Tibial nerve (tissue), 4 donors: ENCODE measurements around the gene OBP2B. TPM values are rescaled to one million over a fixed set of nuclear protein-coding genes. Genes with fewer than 3 reads are reported as not detected.
"Not testable (repeated sequence)": the region's sequence is repeated elsewhere in the genome, so short reads cannot be mapped to it uniquely, and the experiment has no call there.

ENCODE experiments used
- DNase-seq, 2 donors: peaks; one replicate each; pipeline ENCODE4 v3.0.0-alpha.2; 2019; ENCODE audit warnings: low spot score in 2 of 2
- H3K27ac ChIP-seq, 4 donors: fragments of 200-600 bp; sonication (generic) in 3 of 4; one replicate each; pipeline ENCODE4 v1.5.1; 2017 to 2019; ENCODE audit warnings: mild to moderate bottlenecking in 1 of 4
- H3K27me3 ChIP-seq, 2 donors: fragments of 200-600 bp; sonication (generic) in 1 of 2; one replicate each; pipeline versions ENCODE4 v1.5.1 to v1.6.0; 2017 to 2019
- H3K36me3 ChIP-seq, 3 donors: fragments of 200-600 bp; sonication (generic); one replicate each; pipeline ENCODE4 v1.5.1; 2018 to 2019
- H3K4me1 ChIP-seq, 4 donors: fragments of 200-600 bp; sonication (generic) in 3 of 4; one replicate each; pipeline ENCODE4 v1.5.1; 2017 to 2019
- H3K4me3 ChIP-seq, 4 donors: fragments of 200-600 bp; sonication (generic) in 3 of 4; one replicate each; pipeline ENCODE4 v1.5.1; 2017 to 2019; ENCODE audit warnings: mild to moderate bottlenecking in 1 of 4, moderate library complexity in 1 of 4
- H3K9me3 ChIP-seq, 4 donors: fragments of 200-600 bp; sonication (generic) in 3 of 4; one replicate each; pipeline ENCODE4 v1.5.1; 2017 to 2019
- EP300 ChIP-seq, 2 donors: sonication (generic); formaldehyde crosslinking; IDR thresholded peaks; one replicate each; pipeline ENCODE4 v1.6.1; 2017; ENCODE audit warnings: antibody characterized with exemption in 2 of 2, mild to moderate bottlenecking in 1 of 2
- POLR2A ChIP-seq, 2 donors: fragments of 450-650 bp; IDR thresholded peaks; one replicate each; pipeline ENCODE4 v1.6.1; 2017; ENCODE audit warnings: antibody characterized with exemption in 2 of 2, mild to moderate bottlenecking in 2 of 2, moderate library complexity in 2 of 2
- WGBS, 2 donors: methylation state at CpG; one replicate each; pipeline ENCODE4 v1.1.5; 2018; 5-methylcytosine and 5-hydroxymethylcytosine counted together
- total RNA-seq, 4 donors: library from RNA; depleted of rRNA; stranded (reverse); fragments of >200 nt; gene quantifications; one replicate each; pipeline ENCODE4 v1.1.0, GENCODE V29; 2016
- TF ChIP-seq, protein P1 (sequence below), 5 experiments: fragments of 200-600 bp in 3 of 5; fragments of 450-650 bp in 2 of 5; sonication (generic) in 3 of 5; IDR thresholded peaks; one replicate each; pipeline ENCODE4 v1.5.1; 2016 to 2019; ENCODE audit warnings: antibody characterized with exemption in 5 of 5, mild to moderate bottlenecking in 3 of 5, moderate library complexity in 2 of 5

Gene OBP2B, protein sequence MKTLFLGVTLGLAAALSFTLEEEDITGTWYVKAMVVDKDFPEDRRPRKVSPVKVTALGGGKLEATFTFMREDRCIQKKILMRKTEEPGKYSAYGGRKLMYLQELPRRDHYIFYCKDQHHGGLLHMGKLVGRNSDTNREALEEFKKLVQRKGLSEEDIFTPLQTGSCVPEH
- not detected for total RNA-seq

DNA sequence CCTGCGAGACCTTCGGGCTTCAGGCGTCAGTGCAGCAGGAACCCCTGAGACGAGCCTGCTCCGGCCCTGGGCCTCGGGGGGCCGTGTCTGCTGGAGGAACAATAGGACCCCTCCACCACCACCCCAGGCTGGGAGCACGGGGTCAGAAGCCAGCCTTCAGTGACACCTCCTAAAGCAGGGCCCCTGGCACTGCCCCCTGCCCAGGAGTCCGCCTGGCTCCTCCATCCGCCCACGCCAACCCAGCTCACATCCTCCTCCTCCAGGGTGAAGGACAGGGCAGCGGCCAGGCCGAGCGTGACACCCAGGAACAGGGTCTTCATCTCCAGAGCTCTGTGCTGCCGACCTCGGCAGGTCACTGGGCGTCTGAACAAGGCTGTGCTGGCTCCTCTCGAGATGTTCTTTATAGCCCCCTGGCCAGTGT lies at the start of gene OBP2B:
Gene OBP2B (minus strand): TSS at position 371 of the 421 bp plus-strand sequence. CDS start 51 bp downstream, at position 320.
- H3K27me3 ChIP-seq, H3K27ac ChIP-seq, H3K9me3 ChIP-seq, H3K36me3 ChIP-seq, H3K4me1 ChIP-seq, H3K4me3 ChIP-seq, DNase-seq: not testable (repeated sequence)
- WGBS, 2 donors, result 80% methylated on average over 4 of the region's 18 CpGs; no CpG with 5 or more reads in 1 of the 2 donors

DNA sequence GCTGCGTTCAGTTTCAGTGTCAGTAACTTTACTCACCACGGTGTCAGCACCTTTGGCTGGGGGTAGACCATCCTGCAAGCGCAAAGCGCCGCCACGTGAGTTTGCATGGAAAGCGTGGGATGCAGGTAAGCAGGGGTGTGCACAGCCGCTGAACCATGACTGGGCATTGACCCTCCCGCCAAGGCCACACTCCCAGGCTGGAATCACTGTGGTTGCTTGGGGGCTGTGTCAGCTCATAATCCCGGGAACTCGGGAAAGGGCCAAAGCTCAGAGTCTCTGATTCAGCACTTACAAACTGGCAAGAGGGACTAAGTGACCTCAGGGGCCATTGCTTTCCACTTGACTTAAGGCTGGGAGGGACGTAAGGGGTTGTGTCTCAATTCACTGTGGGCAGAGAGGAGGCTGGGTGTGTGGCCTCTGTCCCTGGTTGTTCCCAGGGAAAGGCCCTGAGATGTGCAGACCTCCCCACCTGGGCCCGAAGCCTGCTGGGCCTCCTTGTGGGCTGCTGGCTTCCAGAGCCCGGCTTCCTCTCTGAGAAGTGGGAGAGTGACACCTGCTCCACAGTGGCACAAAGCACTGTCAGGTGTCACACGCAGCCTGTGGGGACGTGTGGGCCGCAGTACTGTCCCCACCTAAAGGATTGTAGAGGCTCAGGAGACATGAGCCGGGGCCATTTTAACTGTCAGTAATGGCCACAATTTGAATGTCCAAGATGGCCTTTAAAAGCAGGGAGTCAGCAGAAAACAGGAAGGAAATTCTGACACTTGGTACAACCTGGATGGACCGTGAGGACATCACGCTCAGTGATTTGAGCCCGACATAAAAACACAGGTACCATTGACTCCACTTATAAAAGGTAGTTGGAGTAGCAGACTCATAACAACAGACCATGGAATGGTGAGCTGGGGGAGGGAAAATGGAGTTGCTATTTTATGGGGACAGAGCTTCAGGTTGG lies 49.3 kb upstream of the OBP2B start:
- Histone ChIP-seq H3K9me3 (peaks cover 0 to 10% (median 0%) of the 10 kb centered on the region in 4 donors), H3K4me3 (no peak overlapping the region), H3K36me3 (peaks cover 0 to 4% (median 0%) of the 10 kb centered on the region in 3 donors), H3K27ac (no peak overlapping the region), H3K4me1 (peaks cover 0 to 4% (median 2%) of the 10 kb centered on the region in 4 donors), H3K27me3 (no peaks in the 10 kb centered on the region)
- DNase-seq, result no peak
- TF ChIP-seq EP300 (IDR thresholded peaks at IDR 0.05) (no peak), POLR2A (IDR thresholded peaks at IDR 0.05) (no peak)
- TF ChIP-seq, protein P1, sequence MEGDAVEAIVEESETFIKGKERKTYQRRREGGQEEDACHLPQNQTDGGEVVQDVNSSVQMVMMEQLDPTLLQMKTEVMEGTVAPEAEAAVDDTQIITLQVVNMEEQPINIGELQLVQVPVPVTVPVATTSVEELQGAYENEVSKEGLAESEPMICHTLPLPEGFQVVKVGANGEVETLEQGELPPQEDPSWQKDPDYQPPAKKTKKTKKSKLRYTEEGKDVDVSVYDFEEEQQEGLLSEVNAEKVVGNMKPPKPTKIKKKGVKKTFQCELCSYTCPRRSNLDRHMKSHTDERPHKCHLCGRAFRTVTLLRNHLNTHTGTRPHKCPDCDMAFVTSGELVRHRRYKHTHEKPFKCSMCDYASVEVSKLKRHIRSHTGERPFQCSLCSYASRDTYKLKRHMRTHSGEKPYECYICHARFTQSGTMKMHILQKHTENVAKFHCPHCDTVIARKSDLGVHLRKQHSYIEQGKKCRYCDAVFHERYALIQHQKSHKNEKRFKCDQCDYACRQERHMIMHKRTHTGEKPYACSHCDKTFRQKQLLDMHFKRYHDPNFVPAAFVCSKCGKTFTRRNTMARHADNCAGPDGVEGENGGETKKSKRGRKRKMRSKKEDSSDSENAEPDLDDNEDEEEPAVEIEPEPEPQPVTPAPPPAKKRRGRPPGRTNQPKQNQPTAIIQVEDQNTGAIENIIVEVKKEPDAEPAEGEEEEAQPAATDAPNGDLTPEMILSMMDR (IDR thresholded peaks at IDR 0.05), result no peak
- WGBS, 2 donors, result 64 to 85% methylated on average over 21 of the region's 21 CpGs

DNA sequence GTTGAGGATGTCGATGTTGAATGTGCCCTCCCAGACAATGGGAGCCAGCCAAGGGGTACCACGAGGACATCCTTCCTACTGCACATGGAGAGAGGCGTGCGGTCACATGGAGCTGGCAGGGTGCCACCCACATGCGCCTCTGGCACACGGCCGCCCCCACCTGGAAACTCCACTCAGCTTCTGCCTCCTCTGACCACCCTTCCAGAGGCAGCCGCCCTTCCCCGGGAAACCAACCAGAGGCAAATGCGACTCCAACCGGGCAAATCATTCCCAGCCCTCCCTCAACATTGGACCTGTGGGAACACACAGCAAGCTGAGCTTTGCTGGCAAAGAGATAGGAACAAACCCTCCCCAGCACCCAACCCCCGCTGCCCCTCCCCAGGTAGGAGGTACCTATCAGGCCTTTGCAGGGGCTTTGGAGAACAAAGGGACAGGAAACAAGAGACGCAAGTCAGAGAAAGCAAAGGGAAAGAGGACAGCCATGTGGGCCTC lies 48.5 kb upstream of the OBP2B start:
- Histone ChIP-seq H3K27ac (no peak overlapping the region), H3K9me3 (peaks cover 0 to 10% (median 0%) of the 10 kb centered on the region in 4 donors), H3K4me3 (no peak overlapping the region), H3K27me3 (no peaks in the 10 kb centered on the region), H3K4me1 (peaks cover 0 to 4% (median 2%) of the 10 kb centered on the region in 4 donors), H3K36me3 (peaks cover 0 to 4% (median 0%) of the 10 kb centered on the region in 3 donors)
- no peak for DNase-seq
- no peak for TF ChIP-seq EP300 (IDR thresholded peaks at IDR 0.05)
- TF ChIP-seq POLR2A (IDR thresholded peaks at IDR 0.05), result no peak
- TF ChIP-seq, protein P1 (IDR thresholded peaks at IDR 0.05), result no peak
- WGBS, 2 donors, result 43 to 64% methylated on average over 10 to 13 of the region's 13 CpGs

DNA sequence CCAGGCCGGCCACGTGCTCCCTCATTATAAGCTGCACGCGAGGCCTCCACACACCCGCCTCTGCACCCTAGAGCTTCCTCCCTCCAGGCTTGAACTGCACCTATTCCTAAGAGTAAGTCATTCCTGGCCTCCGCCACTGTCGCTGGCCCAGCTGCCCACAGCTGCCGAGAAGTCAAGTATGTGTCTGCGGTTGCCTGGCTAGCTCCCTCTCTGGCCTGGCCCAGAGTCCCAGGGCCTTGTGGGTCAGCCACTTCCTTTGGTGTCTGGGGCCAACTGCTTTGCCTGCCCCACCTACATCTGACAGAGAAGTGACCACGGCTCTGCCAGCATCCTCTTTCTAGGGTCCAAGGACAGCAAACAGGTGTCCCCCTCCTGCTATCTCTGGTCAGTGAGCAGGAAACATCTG lies 47.6 kb upstream of the OBP2B start:
- WGBS, 2 donors, result 70 to 79% methylated on average over 10 of the region's 10 CpGs
- TF ChIP-seq, protein P1 (IDR thresholded peaks at IDR 0.05), result no peak
- TF ChIP-seq EP300 (IDR thresholded peaks at IDR 0.05) (no peak), POLR2A (IDR thresholded peaks at IDR 0.05) (no peak)
- Histone ChIP-seq H3K27me3 (no peaks in the 10 kb centered on the region), H3K4me1 (peaks cover 0 to 8% (median 2%) of the 10 kb centered on the region in 4 donors), H3K36me3 (peaks cover 0 to 4% (median 0%) of the 10 kb centered on the region in 3 donors), H3K4me3 (no peak overlapping the region), H3K9me3 (peaks cover 0 to 10% (median 0%) of the 10 kb centered on the region in 4 donors), H3K27ac (no peak overlapping the region)
- DNase-seq, result no peak

DNA sequence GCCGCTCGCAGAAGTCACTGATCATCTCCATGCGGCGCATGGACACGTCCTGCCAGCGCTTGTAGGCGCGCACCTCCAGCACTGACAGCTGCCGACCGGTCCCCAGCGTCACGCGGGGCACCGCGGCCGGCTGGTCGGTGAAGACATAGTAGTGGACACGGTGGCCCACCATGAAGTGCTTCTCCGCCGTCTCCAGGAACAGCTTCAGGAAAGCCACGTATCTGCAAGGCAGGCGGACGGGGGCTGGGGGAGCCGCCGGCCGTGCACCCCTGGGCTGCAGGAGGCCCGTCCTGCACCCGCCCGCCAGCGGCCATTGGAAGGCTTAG lies 47.0 kb upstream of the OBP2B start:
- no peaks in the 10 kb centered on the region for H3K27me3 ChIP-seq
- no peak for DNase-seq
- 90 to 96% methylated on average over 10 to 22 of the region's 30 CpGs for WGBS, 2 donors
- peaks cover 0 to 8% (median 2%) of the 10 kb centered on the region in 4 donors for H3K4me1 ChIP-seq
- no peak overlapping the region for H3K4me3 ChIP-seq
- no peak overlapping the region for H3K27ac ChIP-seq
- TF ChIP-seq EP300 (IDR thresholded peaks at IDR 0.05) (no peak), POLR2A (IDR thresholded peaks at IDR 0.05) (no peak)
- TF ChIP-seq, protein P1 (IDR thresholded peaks at IDR 0.05), result no peak
- H3K9me3 ChIP-seq, result peaks cover 0 to 10% (median 0%) of the 10 kb centered on the region in 4 donors
- H3K36me3 ChIP-seq, result peaks cover 0 to 4% (median 0%) of the 10 kb centered on the region in 3 donors
